ENCODE measurements around the gene NPHP3.
"Not testable (repeated sequence)": the region's sequence is repeated elsewhere in the genome, so short reads cannot be mapped to it uniquely, and the experiment has no call there.

NPHP3 gene, protein sequence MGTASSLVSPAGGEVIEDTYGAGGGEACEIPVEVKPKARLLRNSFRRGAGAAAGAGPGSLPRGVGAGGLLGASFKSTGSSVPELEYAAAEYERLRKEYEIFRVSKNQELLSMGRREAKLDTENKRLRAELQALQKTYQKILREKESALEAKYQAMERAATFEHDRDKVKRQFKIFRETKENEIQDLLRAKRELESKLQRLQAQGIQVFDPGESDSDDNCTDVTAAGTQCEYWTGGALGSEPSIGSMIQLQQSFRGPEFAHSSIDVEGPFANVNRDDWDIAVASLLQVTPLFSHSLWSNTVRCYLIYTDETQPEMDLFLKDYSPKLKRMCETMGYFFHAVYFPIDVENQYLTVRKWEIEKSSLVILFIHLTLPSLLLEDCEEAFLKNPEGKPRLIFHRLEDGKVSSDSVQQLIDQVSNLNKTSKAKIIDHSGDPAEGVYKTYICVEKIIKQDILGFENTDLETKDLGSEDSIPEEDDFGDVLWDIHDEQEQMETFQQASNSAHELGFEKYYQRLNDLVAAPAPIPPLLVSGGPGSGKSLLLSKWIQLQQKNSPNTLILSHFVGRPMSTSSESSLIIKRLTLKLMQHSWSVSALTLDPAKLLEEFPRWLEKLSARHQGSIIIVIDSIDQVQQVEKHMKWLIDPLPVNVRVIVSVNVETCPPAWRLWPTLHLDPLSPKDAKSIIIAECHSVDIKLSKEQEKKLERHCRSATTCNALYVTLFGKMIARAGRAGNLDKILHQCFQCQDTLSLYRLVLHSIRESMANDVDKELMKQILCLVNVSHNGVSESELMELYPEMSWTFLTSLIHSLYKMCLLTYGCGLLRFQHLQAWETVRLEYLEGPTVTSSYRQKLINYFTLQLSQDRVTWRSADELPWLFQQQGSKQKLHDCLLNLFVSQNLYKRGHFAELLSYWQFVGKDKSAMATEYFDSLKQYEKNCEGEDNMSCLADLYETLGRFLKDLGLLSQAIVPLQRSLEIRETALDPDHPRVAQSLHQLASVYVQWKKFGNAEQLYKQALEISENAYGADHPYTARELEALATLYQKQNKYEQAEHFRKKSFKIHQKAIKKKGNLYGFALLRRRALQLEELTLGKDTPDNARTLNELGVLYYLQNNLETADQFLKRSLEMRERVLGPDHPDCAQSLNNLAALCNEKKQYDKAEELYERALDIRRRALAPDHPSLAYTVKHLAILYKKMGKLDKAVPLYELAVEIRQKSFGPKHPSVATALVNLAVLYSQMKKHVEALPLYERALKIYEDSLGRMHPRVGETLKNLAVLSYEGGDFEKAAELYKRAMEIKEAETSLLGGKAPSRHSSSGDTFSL (N-terminal part only)

DNA sequence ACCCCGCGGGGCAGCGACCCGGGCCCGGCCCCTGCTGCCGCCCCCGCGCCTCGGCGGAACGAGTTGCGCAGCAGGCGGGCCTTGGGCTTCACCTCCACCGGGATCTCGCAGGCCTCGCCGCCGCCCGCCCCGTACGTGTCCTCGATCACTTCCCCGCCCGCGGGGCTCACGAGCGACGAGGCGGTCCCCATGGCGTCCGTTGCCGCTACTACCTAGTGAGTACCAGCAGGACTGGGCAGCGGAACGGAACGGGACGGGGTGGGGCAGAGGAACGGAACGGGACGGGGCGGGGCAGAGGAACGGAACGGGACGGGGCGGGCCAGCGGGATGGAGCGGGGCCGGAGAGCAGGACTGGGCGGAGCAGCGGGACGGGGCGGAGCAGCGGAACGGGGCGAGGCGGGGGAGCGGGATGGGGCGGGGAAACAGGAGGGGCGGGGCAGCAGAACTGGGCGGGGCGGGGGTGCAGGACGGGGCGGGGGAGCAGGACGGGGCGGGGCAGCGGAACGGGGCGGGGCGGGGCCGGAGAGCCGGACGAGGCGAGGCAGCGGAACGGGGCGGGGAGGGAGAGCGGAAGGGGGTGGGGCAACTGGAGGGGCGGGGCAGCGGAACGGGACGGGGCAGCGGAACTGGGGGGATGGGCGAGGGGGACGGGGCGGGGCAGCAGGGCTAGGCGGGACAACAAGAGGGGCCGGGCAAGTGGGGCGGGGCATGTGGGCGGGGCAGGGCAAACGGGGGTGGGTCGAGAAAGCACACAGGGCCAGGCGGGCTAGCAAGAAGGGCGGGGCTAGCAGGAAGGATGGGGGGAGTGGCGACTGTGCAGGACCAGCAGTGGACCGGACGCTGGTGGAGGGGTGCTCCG lies at the start of gene NPHP3:
NPHP3 (minus strand) TSS at position 245 of the 859 bp plus-strand sequence; CDS start at position 191, 54 bp downstream.
- DNase-seq (ENCODE audit: low read depth): peak; percentile 97

- no peak for DNase-seq (ENCODE audit: low read depth)
These were observed 36.5 kb upstream of the NPHP3 start for GRCh38 chr3:132758740-132759139.

GRCh38 chr3:132756108-132756650 lies 34.0 kb upstream of the NPHP3 start:
- no peak for DNase-seq (ENCODE audit: low read depth)

- no peak for DNase-seq (ENCODE audit: low read depth)
These were observed 31.7 kb upstream of the NPHP3 start for GRCh38 chr3:132753946-132754345.

- DNase-seq (ENCODE audit: low read depth): no peak
These were observed 27.6 kb upstream of the NPHP3 start for GRCh38 chr3:132749786-132750185.

GRCh38 chr3:132746720-132747119 lies 24.5 kb upstream of the NPHP3 start:
- DNase-seq (ENCODE audit: low read depth): not testable (repeated sequence)

DNA sequence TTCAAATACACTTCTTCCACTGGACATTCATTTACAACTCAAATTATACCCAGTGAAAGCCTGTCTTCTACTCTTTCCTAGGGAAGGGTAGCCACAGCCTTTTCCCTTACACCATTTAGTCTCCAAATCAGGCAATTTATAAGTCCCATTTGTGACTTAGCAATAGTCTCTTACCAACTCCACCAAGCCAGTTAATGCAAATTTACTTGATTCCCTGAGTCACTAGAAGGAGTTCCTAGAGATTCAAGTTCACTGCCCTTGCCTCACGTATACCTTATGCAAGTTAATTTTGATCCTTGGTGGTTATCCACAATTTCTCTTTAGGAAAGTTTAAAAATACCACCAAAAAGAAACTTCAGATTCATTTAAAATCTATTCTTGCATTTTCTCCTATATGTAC lies 16.1 kb upstream of the NPHP3 start:
- no peak for DNase-seq (ENCODE audit: low read depth)

DNA sequence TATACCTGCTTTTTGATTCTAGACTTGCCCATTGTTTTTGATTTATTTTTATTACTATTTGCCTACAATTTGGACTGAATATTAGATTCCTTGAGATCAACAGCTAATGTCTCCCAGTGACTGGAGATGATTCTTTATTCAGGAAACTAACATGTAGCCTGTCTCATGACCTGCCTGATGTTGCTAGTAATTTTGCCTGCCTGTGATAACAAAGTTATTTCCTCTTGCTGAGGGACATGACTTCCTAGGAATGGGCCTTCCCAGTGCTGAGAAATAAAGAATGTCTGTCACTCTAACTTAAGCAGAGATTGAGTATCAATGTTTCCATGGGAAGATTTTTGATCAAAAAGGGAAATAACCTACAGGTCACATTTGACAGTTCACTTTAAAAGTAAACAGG lies 13.4 kb upstream of the NPHP3 start:
- DNase-seq (ENCODE audit: low read depth): no peak

DNA sequence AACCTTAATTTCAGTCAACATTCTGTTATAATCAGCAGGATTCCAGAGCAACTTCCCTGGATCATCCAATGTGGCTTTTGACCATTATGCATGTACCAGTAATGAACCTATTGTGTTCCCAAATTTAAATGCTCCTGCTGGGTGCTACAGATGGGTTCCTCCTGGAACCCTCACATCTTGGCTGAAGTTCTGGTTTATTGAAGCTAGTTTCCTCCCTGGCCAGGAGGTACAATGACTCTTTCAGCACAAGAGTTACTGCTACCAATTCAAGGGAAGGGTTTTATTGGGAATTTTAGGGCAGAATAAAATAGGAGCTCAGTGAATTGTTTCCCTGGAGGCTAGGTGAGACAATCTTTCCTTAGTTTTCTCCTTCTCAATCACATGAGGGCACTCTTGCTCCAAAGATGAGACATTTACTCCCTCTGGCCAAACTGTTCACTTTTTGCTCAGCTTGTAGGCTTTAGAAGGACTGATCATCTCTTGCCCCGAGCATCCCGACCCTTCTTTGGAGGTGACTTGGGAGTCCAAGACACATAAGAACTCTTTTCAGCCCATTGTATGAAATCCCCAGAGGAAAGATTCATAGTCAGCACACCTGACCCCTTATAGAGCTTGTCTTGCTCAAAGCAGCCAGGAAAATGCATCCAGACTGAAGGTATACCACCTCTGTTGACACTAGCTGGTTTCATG lies 8.8 kb upstream of the NPHP3 start:
- DNase-seq (ENCODE audit: low read depth): no peak

GRCh38 chr3:132726341-132726823 lies 4.2 kb upstream of the NPHP3 start:
- no peak for DNase-seq (ENCODE audit: low read depth)

- no peak for DNase-seq (ENCODE audit: low read depth)
These were observed 1.1 kb upstream of the NPHP3 start for GRCh38 chr3:132723024-132723950.

GRCh38 chr3:132721479-132722164 lies 587 bp downstream of the NPHP3 start:
- peak; percentile 4 for DNase-seq (ENCODE audit: low read depth)

DNA sequence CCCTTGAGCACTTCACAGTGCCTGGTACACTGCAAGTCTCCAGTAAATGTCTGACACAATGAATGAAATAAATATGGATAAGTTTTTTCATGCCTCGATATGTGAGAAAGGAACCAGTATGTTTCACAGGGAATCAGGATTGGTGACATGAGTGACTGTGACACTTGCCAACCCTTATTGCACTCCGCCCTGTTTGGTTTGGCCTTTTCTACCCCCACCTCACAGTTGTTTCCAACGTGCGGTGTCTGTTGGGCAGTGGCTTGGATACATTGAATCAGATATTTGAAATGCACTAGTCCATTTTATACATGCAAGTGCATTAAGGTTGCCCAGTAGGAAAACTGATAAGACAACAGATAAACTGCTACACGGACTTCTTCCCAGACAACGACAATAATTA lies 2.0 kb downstream of the NPHP3 start:
- DNase-seq (ENCODE audit: low read depth): no peak

GRCh38 chr3:132716372-132716771 lies 5.8 kb downstream of the NPHP3 start:
- DNase-seq (ENCODE audit: low read depth): no peak

DNA sequence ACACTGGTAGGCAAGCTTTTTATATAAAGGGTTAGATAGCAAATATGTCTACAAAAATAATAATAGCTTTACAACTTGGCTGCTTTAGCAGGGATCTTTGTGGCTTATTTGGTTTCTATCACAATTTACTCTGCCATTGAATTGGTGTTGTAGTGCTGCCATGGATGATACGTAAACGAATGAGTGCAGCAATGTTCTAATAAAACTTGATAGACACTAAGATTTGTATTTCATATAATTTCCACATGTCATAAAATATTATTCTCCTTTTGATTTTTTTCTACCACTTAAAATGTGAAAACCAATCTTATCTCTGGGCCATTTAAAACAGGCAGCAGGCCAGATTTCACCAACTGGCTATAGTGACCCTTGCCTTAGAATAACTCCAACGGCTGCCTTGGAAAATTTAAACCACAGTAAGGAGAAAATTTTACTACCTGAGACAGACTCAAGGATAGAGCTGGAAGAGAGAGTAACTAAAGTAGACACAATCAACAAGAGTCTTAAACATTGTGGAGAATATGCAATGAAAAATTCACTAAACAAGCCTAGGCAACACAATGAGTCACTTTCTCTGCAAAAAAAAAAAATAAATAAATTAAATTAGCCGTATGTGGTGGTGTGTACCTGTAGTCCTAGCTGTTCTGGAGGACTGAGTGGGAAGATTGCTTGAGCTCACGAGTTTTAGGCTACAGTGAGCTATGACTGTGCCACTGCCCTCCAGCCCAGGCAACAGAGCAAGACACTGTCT lies 8.1 kb downstream of the NPHP3 start:
- no peak for DNase-seq (ENCODE audit: low read depth)

DNA sequence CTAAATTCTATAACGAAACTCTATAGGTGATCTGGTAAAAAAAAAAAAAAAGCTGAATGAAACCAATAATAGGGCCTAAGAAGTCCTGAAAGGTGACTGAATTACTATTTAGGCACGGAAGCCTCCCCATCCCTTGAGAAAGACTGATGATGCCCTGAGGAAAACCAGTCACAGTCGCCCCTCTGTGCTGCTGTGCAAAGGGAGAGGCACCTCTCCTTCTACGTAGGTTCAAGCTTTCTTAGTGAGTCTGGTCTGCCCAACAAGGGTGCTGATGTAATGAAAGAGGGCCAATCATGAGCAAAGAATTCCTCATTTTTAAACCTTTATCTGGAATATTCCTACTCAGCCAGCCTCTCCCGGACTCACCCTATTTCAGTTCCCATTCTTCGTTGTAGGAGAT lies 11.9 kb downstream of the NPHP3 start:
- DNase-seq (ENCODE audit: low read depth): no peak

- no peak for DNase-seq (ENCODE audit: low read depth)
These were observed 12.4 kb downstream of the NPHP3 start for GRCh38 chr3:132709761-132710160.

DNA sequence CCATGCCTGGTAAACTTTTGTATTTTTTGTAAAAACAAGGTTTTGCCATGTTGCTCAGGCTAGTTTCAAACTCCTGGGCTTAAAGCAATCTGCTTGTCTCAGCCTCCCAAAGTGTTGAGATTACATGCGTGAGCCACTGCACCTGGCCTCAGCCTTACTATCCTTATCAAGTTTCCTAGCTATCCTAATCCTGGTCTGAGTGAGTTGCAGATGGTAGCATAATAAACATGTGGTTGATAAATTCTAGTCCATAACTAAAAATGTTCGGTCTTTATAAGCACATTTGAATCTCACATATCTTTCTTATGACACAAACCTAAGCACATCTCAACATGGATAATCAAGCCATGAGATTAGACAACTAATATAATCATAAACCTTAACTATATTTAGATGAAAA lies 18.5 kb downstream of the NPHP3 start:
- DNase-seq (ENCODE audit: low read depth): no peak

All from stimulated activated CD8-positive, alpha-beta memory T cell treated with anti-CD3 and anti-CD28 coated beads, Interleukin-7, amount 100 ng/mL, for 24 hours (primary cell).